Measurements from ENCODE around the gene ROBO1. TPM values are rescaled to one million over a fixed set of nuclear protein-coding genes. Genes with fewer than 3 reads are reported as not detected.

Gene ROBO1
- total RNA-seq, 1 experiment from 2014 or later, result 33.9 TPM

DNA sequence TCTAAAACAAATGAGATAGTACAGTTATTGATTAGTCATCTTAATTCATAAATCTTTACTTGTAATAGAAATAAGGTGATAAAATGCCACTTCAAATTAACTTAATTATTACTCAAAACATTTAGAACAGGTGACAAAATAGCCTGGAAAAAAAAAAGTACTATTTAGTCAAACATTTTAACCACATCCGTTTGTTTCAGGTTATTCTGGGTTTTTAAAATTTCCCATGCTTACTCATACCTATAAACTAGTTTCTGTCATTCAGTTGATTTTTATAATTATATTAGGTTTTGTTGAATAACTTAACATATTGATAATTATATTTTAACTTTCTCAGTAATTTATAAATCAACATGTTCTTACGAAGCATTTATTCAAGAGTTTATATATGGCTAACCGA, 483.0 kb downstream of the ROBO1 start:
- Mint-ChIP-seq H3K4me3 (ENCODE audit: low read depth, unreplicated experiment) (no peak overlapping the region), H3K4me1 (ENCODE audit: low read depth, unreplicated experiment) (no peaks in the 10 kb centered on the region), H3K9me3 (ENCODE audit: low read depth, unreplicated experiment) (no peaks in the 10 kb centered on the region), H3K27ac (ENCODE audit: unreplicated experiment) (no peak overlapping the region), H3K27me3 (ENCODE audit: unreplicated experiment) (no peaks in the 10 kb centered on the region), H3K36me3 (ENCODE audit: insufficient read depth, unreplicated experiment) (no peaks in the 10 kb centered on the region)
- no peak for DNase-seq
- BruUV-seq (replicated peaks), result no TSS peak
- intact Hi-C loops (cut with micrococcal nuclease; ENCODE audit: unreplicated experiment), result no loop called here
- TF ChIP-seq, protein P1, sequence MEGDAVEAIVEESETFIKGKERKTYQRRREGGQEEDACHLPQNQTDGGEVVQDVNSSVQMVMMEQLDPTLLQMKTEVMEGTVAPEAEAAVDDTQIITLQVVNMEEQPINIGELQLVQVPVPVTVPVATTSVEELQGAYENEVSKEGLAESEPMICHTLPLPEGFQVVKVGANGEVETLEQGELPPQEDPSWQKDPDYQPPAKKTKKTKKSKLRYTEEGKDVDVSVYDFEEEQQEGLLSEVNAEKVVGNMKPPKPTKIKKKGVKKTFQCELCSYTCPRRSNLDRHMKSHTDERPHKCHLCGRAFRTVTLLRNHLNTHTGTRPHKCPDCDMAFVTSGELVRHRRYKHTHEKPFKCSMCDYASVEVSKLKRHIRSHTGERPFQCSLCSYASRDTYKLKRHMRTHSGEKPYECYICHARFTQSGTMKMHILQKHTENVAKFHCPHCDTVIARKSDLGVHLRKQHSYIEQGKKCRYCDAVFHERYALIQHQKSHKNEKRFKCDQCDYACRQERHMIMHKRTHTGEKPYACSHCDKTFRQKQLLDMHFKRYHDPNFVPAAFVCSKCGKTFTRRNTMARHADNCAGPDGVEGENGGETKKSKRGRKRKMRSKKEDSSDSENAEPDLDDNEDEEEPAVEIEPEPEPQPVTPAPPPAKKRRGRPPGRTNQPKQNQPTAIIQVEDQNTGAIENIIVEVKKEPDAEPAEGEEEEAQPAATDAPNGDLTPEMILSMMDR (IDR thresholded peaks at IDR 0.05; ENCODE audit: unreplicated experiment), result no peak
- CTCF ChIA-PET, result no interaction called here

DNA sequence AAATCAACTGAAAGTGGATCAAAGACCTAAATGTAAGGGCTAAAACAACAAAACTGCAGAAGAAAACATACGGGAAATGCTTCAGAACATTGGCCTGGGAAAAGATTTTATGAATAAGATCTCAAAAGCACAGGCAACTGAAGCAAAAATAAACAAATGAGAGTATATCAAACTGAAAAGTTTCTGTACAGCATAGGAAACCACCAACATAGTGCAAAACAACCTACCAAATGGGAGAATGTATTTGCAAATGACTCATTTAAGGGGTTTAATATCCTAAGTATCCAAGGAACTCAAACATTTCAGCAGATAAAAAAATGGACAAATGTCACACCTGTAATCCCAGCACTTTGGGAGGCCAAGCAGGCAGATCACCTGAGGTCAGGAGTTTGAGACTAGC, 489.1 kb downstream of the ROBO1 start:
- Mint-ChIP-seq H3K36me3 (ENCODE audit: insufficient read depth, unreplicated experiment) (no peaks in the 10 kb centered on the region), H3K27me3 (ENCODE audit: unreplicated experiment) (no peaks in the 10 kb centered on the region), H3K4me1 (ENCODE audit: low read depth, unreplicated experiment) (no peaks in the 10 kb centered on the region), H3K4me3 (ENCODE audit: low read depth, unreplicated experiment) (no peak overlapping the region), H3K9me3 (ENCODE audit: low read depth, unreplicated experiment) (peaks cover under 1% of the 10 kb centered on the region), H3K27ac (ENCODE audit: unreplicated experiment) (no peak overlapping the region)
- CTCF ChIA-PET, result no interaction called here
- intact Hi-C loops (cut with micrococcal nuclease; ENCODE audit: unreplicated experiment), result no loop called here
- BruUV-seq (replicated peaks), result no TSS peak
- TF ChIP-seq, protein P1 (IDR thresholded peaks at IDR 0.05; ENCODE audit: unreplicated experiment), result no peak
- no peak for DNase-seq

DNA sequence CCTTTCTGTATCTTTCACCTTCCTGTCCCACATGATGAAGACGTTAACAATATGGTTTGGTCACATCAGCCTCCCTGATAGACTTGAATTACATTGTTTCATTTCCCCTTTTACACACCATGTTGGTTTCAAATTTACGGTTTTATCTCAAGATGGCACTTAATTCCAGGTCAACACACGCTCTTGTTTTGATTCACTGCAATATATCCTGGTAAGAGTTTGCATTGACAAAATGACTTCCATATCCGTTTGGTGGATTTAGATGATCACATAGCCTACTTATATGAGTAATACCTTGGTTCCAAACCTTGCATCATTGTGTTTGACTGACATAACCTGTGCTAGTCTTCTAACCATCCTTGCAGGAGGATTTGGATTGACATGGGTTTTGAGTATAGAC, 499.4 kb downstream of the ROBO1 start:
- H3K4me1 Mint-ChIP-seq (ENCODE audit: low read depth, unreplicated experiment), result no peaks in the 10 kb centered on the region
- H3K27ac Mint-ChIP-seq (ENCODE audit: unreplicated experiment), result no peak overlapping the region
- no peak for DNase-seq
- no peaks in the 10 kb centered on the region for H3K27me3 Mint-ChIP-seq (ENCODE audit: unreplicated experiment)
- H3K36me3 Mint-ChIP-seq (ENCODE audit: insufficient read depth, unreplicated experiment), result no peaks in the 10 kb centered on the region
- BruUV-seq (replicated peaks), result no TSS peak
- CTCF ChIA-PET, result no interaction called here
- peaks cover 4% of the 10 kb centered on the region for H3K9me3 Mint-ChIP-seq (ENCODE audit: low read depth, unreplicated experiment)
- intact Hi-C loops (cut with micrococcal nuclease; ENCODE audit: unreplicated experiment), result no loop called here
- TF ChIP-seq, protein P1 (IDR thresholded peaks at IDR 0.05; ENCODE audit: unreplicated experiment), result no peak
- no peak overlapping the region for H3K4me3 Mint-ChIP-seq (ENCODE audit: low read depth, unreplicated experiment)

DNA sequence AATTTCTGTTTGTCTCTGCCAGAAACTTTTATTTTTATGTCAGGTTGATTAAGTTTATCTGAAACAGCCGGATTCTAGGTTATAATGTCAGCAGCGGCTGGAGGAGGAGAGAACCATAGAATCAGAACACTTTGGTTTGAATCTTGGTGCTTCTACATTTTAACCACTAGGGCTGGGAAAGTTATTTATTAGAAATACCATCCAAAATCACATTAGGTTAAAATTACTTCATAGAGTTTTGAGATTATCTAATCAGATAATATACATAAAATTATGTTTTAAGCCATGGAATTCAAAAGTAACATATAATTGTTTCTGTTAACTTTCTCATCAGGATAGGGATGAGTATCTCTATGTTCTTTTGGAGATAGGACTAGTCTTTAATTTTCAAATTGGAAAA, 502.9 kb downstream of the ROBO1 start:
- TF ChIP-seq, protein P1 (IDR thresholded peaks at IDR 0.05; ENCODE audit: unreplicated experiment), result no peak
- no peak for DNase-seq
- H3K4me1 Mint-ChIP-seq (ENCODE audit: low read depth, unreplicated experiment), result no peaks in the 10 kb centered on the region
- H3K27ac Mint-ChIP-seq (ENCODE audit: unreplicated experiment), result no peak overlapping the region
- H3K4me3 Mint-ChIP-seq (ENCODE audit: low read depth, unreplicated experiment), result no peak overlapping the region
- intact Hi-C loops (cut with micrococcal nuclease; ENCODE audit: unreplicated experiment), result no loop called here
- CTCF ChIA-PET, result no interaction called here
- H3K9me3 Mint-ChIP-seq (ENCODE audit: low read depth, unreplicated experiment), result no peaks in the 10 kb centered on the region
- no peaks in the 10 kb centered on the region for H3K36me3 Mint-ChIP-seq (ENCODE audit: insufficient read depth, unreplicated experiment)
- H3K27me3 Mint-ChIP-seq (ENCODE audit: unreplicated experiment), result no peaks in the 10 kb centered on the region
- BruUV-seq (replicated peaks), result no TSS peak

DNA sequence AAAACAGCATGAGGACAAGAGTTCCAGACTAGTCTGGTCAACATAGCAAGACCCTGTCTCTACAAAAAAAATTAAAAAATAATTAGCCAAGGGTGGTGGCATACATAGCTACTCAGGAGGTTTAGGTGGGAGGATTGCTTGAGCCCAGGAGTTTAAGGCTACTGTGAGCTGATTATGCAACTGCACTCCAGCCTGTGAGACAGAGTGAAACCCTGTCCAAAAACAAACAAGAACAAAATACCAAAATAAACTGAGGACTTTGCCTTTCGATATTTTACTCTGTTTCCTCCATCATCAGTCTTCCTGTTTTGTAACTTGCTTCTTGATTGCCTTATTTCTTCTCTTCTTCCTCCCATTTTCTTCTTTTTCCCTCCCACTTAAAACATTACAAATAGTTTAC, 504.4 kb downstream of the ROBO1 start:
- no TSS peak for BruUV-seq (replicated peaks)
- Mint-ChIP-seq H3K27ac (ENCODE audit: unreplicated experiment) (no peak overlapping the region), H3K9me3 (ENCODE audit: low read depth, unreplicated experiment) (no peaks in the 10 kb centered on the region), H3K4me1 (ENCODE audit: low read depth, unreplicated experiment) (no peaks in the 10 kb centered on the region), H3K4me3 (ENCODE audit: low read depth, unreplicated experiment) (no peak overlapping the region), H3K27me3 (ENCODE audit: unreplicated experiment) (no peaks in the 10 kb centered on the region), H3K36me3 (ENCODE audit: insufficient read depth, unreplicated experiment) (no peaks in the 10 kb centered on the region)
- no peak for DNase-seq
- intact Hi-C loops (cut with micrococcal nuclease; ENCODE audit: unreplicated experiment), result no loop called here
- TF ChIP-seq, protein P1 (IDR thresholded peaks at IDR 0.05; ENCODE audit: unreplicated experiment), result no peak
- CTCF ChIA-PET, result no interaction called here
